Measurements from ENCODE around the gene TECPR1. TPM values are rescaled to one million over a fixed set of nuclear protein-coding genes. Genes with fewer than 3 reads are reported as not detected.

Gene TECPR1
- total and polyA plus RNA-seq, 4 donors, result 16.7 to 73.6 (median 31.8) TPM

- TF ChIP-seq, protein P1, sequence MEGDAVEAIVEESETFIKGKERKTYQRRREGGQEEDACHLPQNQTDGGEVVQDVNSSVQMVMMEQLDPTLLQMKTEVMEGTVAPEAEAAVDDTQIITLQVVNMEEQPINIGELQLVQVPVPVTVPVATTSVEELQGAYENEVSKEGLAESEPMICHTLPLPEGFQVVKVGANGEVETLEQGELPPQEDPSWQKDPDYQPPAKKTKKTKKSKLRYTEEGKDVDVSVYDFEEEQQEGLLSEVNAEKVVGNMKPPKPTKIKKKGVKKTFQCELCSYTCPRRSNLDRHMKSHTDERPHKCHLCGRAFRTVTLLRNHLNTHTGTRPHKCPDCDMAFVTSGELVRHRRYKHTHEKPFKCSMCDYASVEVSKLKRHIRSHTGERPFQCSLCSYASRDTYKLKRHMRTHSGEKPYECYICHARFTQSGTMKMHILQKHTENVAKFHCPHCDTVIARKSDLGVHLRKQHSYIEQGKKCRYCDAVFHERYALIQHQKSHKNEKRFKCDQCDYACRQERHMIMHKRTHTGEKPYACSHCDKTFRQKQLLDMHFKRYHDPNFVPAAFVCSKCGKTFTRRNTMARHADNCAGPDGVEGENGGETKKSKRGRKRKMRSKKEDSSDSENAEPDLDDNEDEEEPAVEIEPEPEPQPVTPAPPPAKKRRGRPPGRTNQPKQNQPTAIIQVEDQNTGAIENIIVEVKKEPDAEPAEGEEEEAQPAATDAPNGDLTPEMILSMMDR (IDR thresholded peaks at IDR 0.05; ENCODE audit: control extremely low read depth, extremely low read depth), result no peak
- Histone ChIP-seq H3K27me3 (ENCODE audit: control insufficient read depth in 3 of 3, insufficient read depth in 3 of 3, low read length in 2 of 3) (no peaks in the 10 kb centered on the region), H3K27ac (ENCODE audit: low read depth in 1 of 2, low read length in 1 of 2) (no peak overlapping the region), H3K36me3 (ENCODE audit: control insufficient read depth in 4 of 4, insufficient read depth in 4 of 4, low read length in 4 of 4) (peaks cover 0 to 24% (median 0%) of the 10 kb centered on the region in 4 donors), H3K4me3 (no peak overlapping the region), H3K9me3 (ENCODE audit: control insufficient read depth in 4 of 4, insufficient read depth in 3 of 4, low read length in 3 of 4) (no peaks in the 10 kb centered on the region), H3K4me1 (ENCODE audit: control insufficient read depth in 5 of 5, insufficient read depth in 5 of 5, low read length in 5 of 5) (no peaks in the 10 kb centered on the region), H3K9ac (ENCODE audit: insufficient read depth in 1 of 2, low read length in 2 of 2) (no peak overlapping the region)
- ATAC-seq (ENCODE audit: insufficient read depth, low FRiP score), result no peak
- WGBS, 2 donors, result 92 to 97% methylated on average over 27 of the region's 27 CpGs
- DNase-seq, result no peak
These were observed 37.2 kb downstream of the TECPR1 start for GRCh38 chr7:98214811-98215321.

DNA sequence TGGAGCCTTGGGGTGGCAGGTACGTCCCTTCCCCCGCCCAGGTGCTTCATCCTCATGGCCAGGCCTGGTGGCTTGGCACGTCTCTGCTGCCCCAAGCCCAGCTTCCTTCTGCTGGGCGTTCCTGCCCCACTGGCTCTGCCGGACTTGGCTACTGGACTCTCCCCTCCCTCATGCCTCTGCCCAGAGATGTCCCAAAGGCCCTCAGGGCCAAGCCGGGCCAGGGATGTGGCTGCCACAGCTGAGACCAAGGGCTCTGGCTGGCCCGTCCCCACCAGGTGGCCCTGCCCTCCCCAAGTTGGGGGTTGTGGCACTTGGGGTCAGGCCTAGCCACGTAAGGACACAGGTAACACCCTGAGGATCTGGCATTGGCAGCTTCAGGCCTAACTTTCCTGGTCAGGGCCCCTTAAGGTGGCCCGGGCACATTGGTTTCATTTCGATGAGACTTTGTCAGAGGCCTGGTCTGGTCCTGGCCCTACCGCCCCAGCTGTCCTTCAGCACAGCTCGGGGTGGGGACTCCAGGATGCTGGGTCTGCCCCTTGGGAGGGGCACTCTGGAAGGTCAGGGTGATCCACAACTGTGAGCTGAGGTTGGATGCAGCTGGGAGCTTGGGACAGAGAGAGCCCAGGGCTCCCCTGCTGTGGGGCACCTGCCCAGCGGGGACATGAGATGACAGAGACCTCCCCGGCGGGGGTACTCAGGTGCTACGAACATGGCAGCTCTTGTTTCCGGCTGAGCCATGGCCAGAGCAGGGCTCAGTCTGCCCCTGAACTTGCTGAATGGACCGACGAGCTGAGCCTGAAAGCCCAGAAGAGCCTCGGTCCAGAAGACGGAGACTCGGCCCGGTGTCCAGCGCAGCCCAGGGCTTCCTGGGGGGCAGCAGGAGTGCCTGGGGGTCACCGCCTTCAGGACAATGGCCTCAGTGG, 37.9 kb downstream of the TECPR1 start:
- no peak overlapping the region for H3K4me3 ChIP-seq
- WGBS, 2 donors, result 83 to 86% methylated on average over 22 to 25 of the region's 25 CpGs
- no peak for DNase-seq
- no peak for ATAC-seq (ENCODE audit: insufficient read depth, low FRiP score)
- no peaks in the 10 kb centered on the region for H3K27me3 ChIP-seq (ENCODE audit: control insufficient read depth in 3 of 3, insufficient read depth in 3 of 3, low read length in 2 of 3)
- peaks cover 0 to 25% (median 0%) of the 10 kb centered on the region in 4 donors for H3K36me3 ChIP-seq (ENCODE audit: control insufficient read depth in 4 of 4, insufficient read depth in 4 of 4, low read length in 4 of 4)
- H3K9me3 ChIP-seq (ENCODE audit: control insufficient read depth in 4 of 4, insufficient read depth in 3 of 4, low read length in 3 of 4), result no peaks in the 10 kb centered on the region
- no peaks in the 10 kb centered on the region for H3K4me1 ChIP-seq (ENCODE audit: control insufficient read depth in 5 of 5, insufficient read depth in 5 of 5, low read length in 5 of 5)
- TF ChIP-seq, protein P1 (IDR thresholded peaks at IDR 0.05; ENCODE audit: control extremely low read depth, extremely low read depth), result no peak
- no peak overlapping the region for H3K9ac ChIP-seq (ENCODE audit: insufficient read depth in 1 of 2, low read length in 2 of 2)
- no peak overlapping the region for H3K27ac ChIP-seq (ENCODE audit: low read depth in 1 of 2, low read length in 1 of 2)

DNA sequence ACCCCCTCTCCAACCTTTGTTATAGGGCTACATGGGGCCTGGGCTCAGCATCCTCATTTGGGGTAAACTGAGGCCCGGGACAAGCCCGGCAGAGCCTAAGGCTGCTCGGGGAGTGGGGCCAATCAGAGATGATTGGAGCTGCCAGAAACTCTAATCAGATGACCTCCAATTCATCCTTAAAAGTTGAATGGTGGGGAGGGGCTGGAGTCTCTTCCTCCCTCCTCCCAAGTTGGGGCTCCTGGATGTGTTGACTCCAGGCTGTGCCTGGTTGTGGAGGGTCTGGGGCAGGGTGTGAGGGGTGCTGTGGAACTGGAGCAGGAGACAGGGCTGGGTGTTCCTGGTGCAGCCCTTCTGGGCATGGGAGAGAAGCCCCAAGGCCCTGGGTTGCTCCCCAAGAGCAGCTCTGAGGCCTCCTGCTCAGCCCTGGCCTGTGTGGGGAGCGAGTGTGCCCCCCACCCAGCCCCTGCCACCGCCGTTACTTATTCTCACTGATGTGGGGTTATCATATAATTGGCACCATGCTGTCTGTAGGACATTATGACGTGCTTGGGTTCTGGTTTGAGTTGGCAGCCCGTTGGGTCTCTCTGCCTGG, 38.6 kb downstream of the TECPR1 start:
- no peak for DNase-seq
- 89 to 91% methylated on average over 8 of the region's 8 CpGs for WGBS, 2 donors
- Histone ChIP-seq H3K4me1 (ENCODE audit: control insufficient read depth in 5 of 5, insufficient read depth in 5 of 5, low read length in 5 of 5) (no peaks in the 10 kb centered on the region), H3K4me3 (no peak overlapping the region), H3K36me3 (ENCODE audit: control insufficient read depth in 4 of 4, insufficient read depth in 4 of 4, low read length in 4 of 4) (peaks cover 0 to 26% (median 0%) of the 10 kb centered on the region in 4 donors), H3K27ac (ENCODE audit: low read depth in 1 of 2, low read length in 1 of 2) (no peak overlapping the region), H3K9ac (ENCODE audit: insufficient read depth in 1 of 2, low read length in 2 of 2) (no peak overlapping the region), H3K9me3 (ENCODE audit: control insufficient read depth in 4 of 4, insufficient read depth in 3 of 4, low read length in 3 of 4) (no peaks in the 10 kb centered on the region), H3K27me3 (ENCODE audit: control insufficient read depth in 3 of 3, insufficient read depth in 3 of 3, low read length in 2 of 3) (no peaks in the 10 kb centered on the region)
- TF ChIP-seq, protein P1 (IDR thresholded peaks at IDR 0.05; ENCODE audit: control extremely low read depth, extremely low read depth), result no peak
- no peak for ATAC-seq (ENCODE audit: insufficient read depth, low FRiP score)
